H1 (cell line): Measurements from ENCODE around the gene PDE9A. TPM values are rescaled to one million over a fixed set of nuclear protein-coding genes. Genes with fewer than 3 reads are reported as not detected.

Source experiments
- CTCF ChIA-PET: fragments of 300-600 bp; sonication (Branson Sonifier 250); formaldehyde crosslinking; loops from one replicate; lab custom pipeline; 2021; ENCODE audit not compliant: partially characterized antibody; lab: Charles Lee
- POLR2A ChIA-PET: fragments of 300-600 bp; sonication (Branson Sonifier 250); formaldehyde crosslinking; loops from one replicate; lab custom pipeline; 2021; ENCODE audit warnings: inconsistent platforms; ENCODE audit not compliant: partially characterized antibody; lab: Charles Lee
- DNase-seq, 2 experiments: peaks; one replicate each; pipeline versions ENCODE4 v3.0.0 to v3.0.0-alpha.2; 2010 to 2022; ENCODE audit warnings: low spot score in 2 of 2, low read depth in 1 of 2, mixed read lengths in 1 of 2
- FAIRE-seq: peaks from 2 replicates; lab custom pipeline; 2011; peaks lifted over from hg19 to GRCh38; lab: Jason Lieb, UNC
- H2AFZ ChIP-seq: 2 replicates; pipeline ENCODE4 v1.8.1; 2012; ENCODE audit warnings: low read length, inconsistent platforms
- H2AK5ac ChIP-seq: 2 replicates; pipeline ENCODE4 v1.6.1; 2013; ENCODE audit warnings: low read depth, low read length
- H2BK120ac ChIP-seq: replicated peaks from 2 replicates; pipeline ENCODE3; 2013; ENCODE audit warnings: low read depth, low read length, inconsistent platforms
- H2BK12ac ChIP-seq: 2 replicates; pipeline ENCODE4 v1.6.1; 2013; ENCODE audit warnings: low read depth, low read length
- H2BK15ac ChIP-seq: 2 replicates; pipeline ENCODE4 v1.6.1; 2013; ENCODE audit warnings: low read length
- H2BK20ac ChIP-seq: 2 replicates; pipeline ENCODE4 v1.6.1; 2013; ENCODE audit warnings: low read length
- H2BK5ac ChIP-seq: 2 replicates; pipeline ENCODE4 v1.6.1; 2013; ENCODE audit warnings: low read depth, low read length
- H3K14ac ChIP-seq: 2 replicates; pipeline ENCODE4 v1.6.1; 2013; ENCODE audit warnings: inconsistent platforms; ENCODE audit not compliant: insufficient read length
- H3K18ac ChIP-seq: 2 replicates; pipeline ENCODE4 v1.6.1; 2013; ENCODE audit warnings: low read length; ENCODE audit errors: extremely low read depth
- H3K23ac ChIP-seq: 2 replicates; pipeline ENCODE4 v1.6.1; 2013; ENCODE audit warnings: inconsistent platforms; ENCODE audit not compliant: insufficient read length
- H3K23me2 ChIP-seq: 2 replicates; pipeline ENCODE4 v1.6.1; 2013; ENCODE audit warnings: low read depth, low read length
- H3K27ac ChIP-seq: 2 replicates; pipeline ENCODE4 v1.6.1; 2011; ENCODE audit warnings: low read depth, low read length, inconsistent platforms
- H3K27me3 ChIP-seq, 4 experiments: replicated peaks in 1 of 4; 1 replicate in 1 of 4; 2 replicates in 3 of 4; pipeline versions ENCODE4 v1.6.1 to v1.8.1; 2011 to 2013; ENCODE audit warnings: low read length in 3 of 4, mild to moderate bottlenecking in 3 of 4, inconsistent platforms in 2 of 4, mixed read lengths in 2 of 4, moderate library complexity in 1 of 4; ENCODE audit not compliant: control insufficient read depth in 3 of 4, insufficient read depth in 3 of 4; ENCODE audit errors: extremely low read depth in 1 of 4
- H3K36me3 ChIP-seq, 4 experiments: 2 replicates each; pipeline versions ENCODE4 v1.6.1 to v1.8.1; 2011 to 2013; ENCODE audit warnings: mild to moderate bottlenecking in 4 of 4, low read length in 3 of 4, moderate library complexity in 2 of 4, control low read depth in 1 of 4, inconsistent platforms in 1 of 4; ENCODE audit not compliant: insufficient read depth in 4 of 4, control insufficient read depth in 2 of 4
- H3K4ac ChIP-seq: replicated peaks from 2 replicates; pipeline ENCODE3; 2013; ENCODE audit warnings: low read length, low read depth, mixed read lengths, inconsistent platforms; ENCODE audit not compliant: insufficient read length
- H3K4me1 ChIP-seq, 4 experiments: replicated peaks in 1 of 4; 1 replicate in 1 of 4; 2 replicates in 3 of 4; pipeline versions ENCODE4 v1.6.1 to v1.8.1; 2011 to 2013; ENCODE audit warnings: low read length in 3 of 4, inconsistent platforms in 2 of 4, mixed read lengths in 1 of 4; ENCODE audit not compliant: insufficient read depth in 4 of 4, control insufficient read depth in 3 of 4
- H3K4me2 ChIP-seq, 2 experiments: 2 replicates each; pipeline versions ENCODE4 v1.6.1 to v1.8.1; 2011 to 2013; ENCODE audit warnings: low read depth in 2 of 2, low read length in 2 of 2, control low read depth in 1 of 2, inconsistent platforms in 1 of 2, mild to moderate bottlenecking in 1 of 2; ENCODE audit not compliant: insufficient read depth in 1 of 2
- H3K4me3 ChIP-seq, 4 experiments: fragments of 200-600, 300-600 bp in 1 of 4; sonication (generic), shearing (Covaris generic), sonication (Bioruptor Twin) in 1 of 4; 2 replicates each; pipeline versions ENCODE4 v1.5.1 to v1.8.1; 2011 to 2016; ENCODE audit warnings: low read length in 4 of 4, low read depth in 3 of 4, control low read depth in 2 of 4, inconsistent platforms in 2 of 4, mild to moderate bottlenecking in 2 of 4, mixed read lengths in 1 of 4, moderate library complexity in 1 of 4; ENCODE audit not compliant: insufficient read depth in 2 of 4; ENCODE audit errors: extremely low read depth in 1 of 4
- H3K56ac ChIP-seq: replicated peaks from 2 replicates; pipeline ENCODE3; 2013; ENCODE audit warnings: low read depth, mild to moderate bottlenecking, mixed read lengths, low read length, inconsistent platforms; ENCODE audit not compliant: insufficient read length
- H3K79me1 ChIP-seq: 2 replicates; pipeline ENCODE4 v1.6.1; 2013; ENCODE audit warnings: low read depth, low read length, control low read depth
- H3K79me2 ChIP-seq, 2 experiments: 2 replicates each; pipeline versions ENCODE4 v1.6.1 to v1.8.1; 2012 to 2013; ENCODE audit warnings: low read length in 2 of 2, mild to moderate bottlenecking in 2 of 2, inconsistent platforms in 1 of 2; ENCODE audit not compliant: insufficient read depth in 2 of 2, control insufficient read depth in 1 of 2
- H3K9ac ChIP-seq, 4 experiments: replicated peaks in 1 of 4; 1 replicate in 1 of 4; 2 replicates in 3 of 4; pipeline versions ENCODE4 v1.6.1 to v1.8.1; 2011 to 2013; ENCODE audit warnings: low read depth in 3 of 4, low read length in 3 of 4, control low read depth in 2 of 4, mild to moderate bottlenecking in 2 of 4, moderate library complexity in 2 of 4, inconsistent platforms in 1 of 4; ENCODE audit errors: extremely low read depth in 1 of 4
- H3K9me3 ChIP-seq, 2 experiments: 2 replicates each; pipeline versions ENCODE4 v1.6.1 to v1.8.1; 2012 to 2013; ENCODE audit warnings: mild to moderate bottlenecking in 2 of 2, moderate library complexity in 2 of 2, control low read depth in 1 of 2, inconsistent platforms in 1 of 2, low read depth in 1 of 2, low read length in 1 of 2, mixed read lengths in 1 of 2; ENCODE audit not compliant: insufficient read depth in 2 of 2
- H4K20me1 ChIP-seq, 2 experiments: replicated peaks in 1 of 2; 2 replicates each; pipeline versions ENCODE3 to v1.8.1; 2011 to 2013; ENCODE audit warnings: inconsistent platforms in 2 of 2, low read length in 2 of 2, mild to moderate bottlenecking in 1 of 2; ENCODE audit not compliant: insufficient read depth in 2 of 2, control insufficient read depth in 1 of 2
- H4K5ac ChIP-seq: 2 replicates; pipeline ENCODE4 v1.6.1; 2013; ENCODE audit warnings: low read length, low read depth, mixed read lengths, inconsistent platforms; ENCODE audit not compliant: insufficient read length
- H4K8ac ChIP-seq: 2 replicates; pipeline ENCODE4 v1.8.0; 2013; ENCODE audit warnings: mild to moderate bottlenecking, moderate library complexity, low read length, inconsistent platforms; ENCODE audit not compliant: insufficient read depth; ENCODE audit errors: extremely low read depth
- H4K91ac ChIP-seq: replicated peaks from 2 replicates; pipeline ENCODE3; 2013; ENCODE audit warnings: low read length, mixed read lengths, inconsistent platforms; ENCODE audit not compliant: insufficient read length
- CBX5 ChIP-seq: fragments of 300-800, 300-1000 bp; sonication (generic); IDR thresholded peaks from 2 replicates; pipeline ENCODE4 v1.7.1; 2016; ENCODE audit warnings: antibody characterized with exemption, low read length, low read depth
- CHD1 ChIP-seq: IDR thresholded peaks from 2 replicates; pipeline ENCODE4 v1.6.1; 2012; ENCODE audit warnings: low read depth, low read length, improper control_type of control experiment
- EGR1 ChIP-seq: IDR thresholded peaks from 2 replicates; pipeline ENCODE4 v1.6.1; 2011; ENCODE audit warnings: low read depth, low read length, borderline replicate concordance
- EZH2 ChIP-seq: fragments of 200-600 bp; sonication (generic); IDR thresholded peaks from 2 replicates; pipeline ENCODE4 v1.7.1; 2012; ENCODE audit warnings: low read depth, mild to moderate bottlenecking, moderate library complexity, low read length, inconsistent platforms; ENCODE audit not compliant: severe bottlenecking
- GTF2F1 ChIP-seq: IDR thresholded peaks from 2 replicates; pipeline ENCODE4 v1.6.1; 2012; ENCODE audit warnings: low read depth, low read length, improper control_type of control experiment, borderline replicate concordance
- HDAC6 ChIP-seq: IDR thresholded peaks from one replicate; pipeline ENCODE4 v1.7.1; 2012; ENCODE audit warnings: low read depth, mild to moderate bottlenecking, inconsistent platforms, low read length, moderate library complexity
- KDM5A ChIP-seq: fragments of 200-600 bp; IDR thresholded peaks from 2 replicates; pipeline ENCODE4 v1.7.1; 2012; ENCODE audit warnings: mild to moderate bottlenecking, low read length, inconsistent platforms, mixed read lengths
- RFX5 ChIP-seq: IDR thresholded peaks from 2 replicates; pipeline ENCODE4 v1.6.1; 2011; ENCODE audit warnings: low read depth, low read length, improper control_type of control experiment, borderline replicate concordance
- RNF2 ChIP-seq: fragments of 200-900, 300-1000 bp; sonication (generic); IDR thresholded peaks from 2 replicates; pipeline ENCODE4 v1.7.1; 2016; ENCODE audit warnings: borderline replicate concordance, low read depth, mild to moderate bottlenecking, antibody characterized with exemption, low read length; ENCODE audit not compliant: poor library complexity, severe bottlenecking; ENCODE audit errors: missing control alignments
- SRF ChIP-seq: IDR thresholded peaks from 2 replicates; pipeline ENCODE4 v1.6.1; 2011; ENCODE audit warnings: mild to moderate bottlenecking, low read depth, low read length, moderate library complexity
- TAF7 ChIP-seq: optimal IDR thresholded peaks from 2 replicates; pipeline ENCODE3; 2011; ENCODE audit warnings: low read depth, mild to moderate bottlenecking, inconsistent platforms, low read length, moderate library complexity, borderline replicate concordance
- WGBS, 2 experiments: shearing (Covaris generic) in 1 of 2; methylation state at CpG; one replicate each; pipeline versions ENCODE4 v1.1.6 to v1.1.7; 2013 to 2015; ENCODE audit warnings: low lambda C conversion rate in 2 of 2, mixed read lengths in 2 of 2, inconsistent platforms in 1 of 2, low coverage in 1 of 2, missing lambda C conversion rate in 1 of 2; ENCODE audit not compliant: insufficient replicate concordance in 2 of 2, insufficient coverage in 1 of 2, insufficient read length in 1 of 2; ENCODE audit errors: extremely low coverage in 1 of 2, missing lambda C conversion rate in 1 of 2; 5-methylcytosine and 5-hydroxymethylcytosine counted together
- polyA plus RNA-seq, 7 experiments: library from polyadenylated mRNA; depleted of rRNA in 3 of 7; stranded (reverse) in 5 of 7; unstranded in 2 of 7; fragments of >200 nt in 5 of 7; fragments of 200-250 nt in 2 of 7; gene quantifications; 1 replicate in 5 of 7; 2 replicates in 1 of 7; 4 replicates in 1 of 7; pipeline versions ENCODE4 v1.2.1 to v1.2.3, GENCODE V29; 2011 to 2013; ENCODE audit warnings: missing spikeins in 2 of 7, mixed read lengths in 2 of 7
- total RNA-seq: library from RNA; stranded (reverse); fragmentation: NEBNext Ultra II Directional; extraction: Animal tissue kit (Norgen Biotek cat#: 25700); gene quantifications from 2 replicates; pipeline ENCODE4 v1.2.1, GENCODE V29; 2021
- TF ChIP-seq, protein P1 (sequence below): IDR thresholded peaks from 2 replicates; pipeline ENCODE4 v1.6.1; 2012; ENCODE audit warnings: inconsistent platforms
- TF ChIP-seq, protein P2 (sequence below): IDR thresholded peaks from 2 replicates; pipeline ENCODE4 v1.6.1; 2012; ENCODE audit warnings: inconsistent platforms

The PDE9A gene
- total and polyA plus RNA-seq, 2 of the 8 experiments (the other 6 are each of a cell fraction or from before 2014, with no cell fraction given): 39.2 to 45.9 TPM

DNA sequence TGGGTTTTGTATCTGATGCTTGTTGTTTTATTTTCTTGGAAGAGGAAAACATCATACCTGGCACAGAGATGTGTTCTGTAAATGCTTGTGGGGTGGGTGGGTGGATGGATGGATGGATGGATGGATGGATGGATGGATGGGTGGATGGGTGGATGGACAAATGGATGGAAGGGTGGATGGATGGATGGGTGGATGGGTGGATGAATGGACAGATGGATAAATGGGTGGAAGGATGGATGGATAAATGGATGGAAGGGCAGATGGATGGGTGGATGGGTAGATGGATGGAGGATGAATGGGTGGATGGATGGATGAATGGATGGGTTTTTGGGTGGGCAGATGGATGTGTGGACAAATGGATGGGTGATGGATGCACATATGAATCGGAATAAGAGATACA is 111.5 kb downstream of the PDE9A start:
- Histone ChIP-seq H4K20me1 (peaks cover 0 to 7% of the 10 kb centered on the region in 2 experiments), H3K23me2 (peaks cover 4% of the 10 kb centered on the region; the same call in 1 of the 2 replicates), H2BK5ac (no peak overlapping the region), H3K36me3 (peaks cover 31 to 58% (median 49%) of the 10 kb centered on the region in 4 experiments; a peak in 7 of 8 replicates), H3K27me3 (no peaks in the 10 kb centered on the region), H2BK20ac (no peak overlapping the region), H4K91ac (no peak overlapping the region), H2BK120ac (no peak overlapping the region), H4K5ac (no peak overlapping the region), H3K56ac (no peak overlapping the region), H3K9me3 (no peaks in the 10 kb centered on the region), H2BK15ac (no peak overlapping the region), H3K18ac (no peak overlapping the region), H3K4ac (no peak overlapping the region), H3K79me1 (0 out of 2 replicates have a peak, but pooled peaks cover 4% of the 10 kb centered on the region), H3K4me2 (no peak overlapping the region), H3K79me2 (no peaks in the 10 kb centered on the region), H3K27ac (no peak overlapping the region), H3K4me1 (no peaks in the 10 kb centered on the region), H3K23ac (no peak overlapping the region), H2AFZ (no peak overlapping the region), H3K9ac (no peak overlapping the region), H2AK5ac (no peak overlapping the region), H2BK12ac (no peak overlapping the region), H3K4me3 (no peak overlapping the region), H3K14ac (no peak overlapping the region), H4K8ac (no peak overlapping the region)
- 93% methylated on average over 1 of the region's 1 CpG; no CpG with 5 or more reads in 1 of the 2 experiments for WGBS, 2 experiments
- CTCF ChIA-PET: no interaction called here
- FAIRE-seq (no peak), DNase-seq (no peak)
- POLR2A ChIA-PET: no interaction called here
- TF ChIP-seq TAF7 (no peak), SRF (no peak), HDAC6 (no peak), EGR1 (no peak), RFX5 (no peak), KDM5A (no peak), CBX5 (no peak), EZH2 (no peak), GTF2F1 (no peak), CHD1 (no peak), RNF2 (no peak)
- TF ChIP-seq, protein P1, sequence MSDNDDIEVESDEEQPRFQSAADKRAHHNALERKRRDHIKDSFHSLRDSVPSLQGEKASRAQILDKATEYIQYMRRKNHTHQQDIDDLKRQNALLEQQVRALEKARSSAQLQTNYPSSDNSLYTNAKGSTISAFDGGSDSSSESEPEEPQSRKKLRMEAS: no peak
- TF ChIP-seq, protein P2, sequence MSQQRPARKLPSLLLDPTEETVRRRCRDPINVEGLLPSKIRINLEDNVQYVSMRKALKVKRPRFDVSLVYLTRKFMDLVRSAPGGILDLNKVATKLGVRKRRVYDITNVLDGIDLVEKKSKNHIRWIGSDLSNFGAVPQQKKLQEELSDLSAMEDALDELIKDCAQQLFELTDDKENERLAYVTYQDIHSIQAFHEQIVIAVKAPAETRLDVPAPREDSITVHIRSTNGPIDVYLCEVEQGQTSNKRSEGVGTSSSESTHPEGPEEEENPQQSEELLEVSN: no peak
